GM21367 (cell line): ENCODE data around the gene SLC36A2.
A peak's percentile ranks its signal among the peaks of the same experiment; 100 is the strongest.

Source experiments
- ATAC-seq: cut with Tn5 transposase; IDR thresholded peaks from one replicate; pipeline ENCODE4 v1.9.1; 2021; ENCODE audit not compliant: unreplicated experiment

Gene SLC36A2

GRCh38 chr5:151284392-151284967 is 62.9 kb downstream of the SLC36A2 start:
- no peak for ATAC-seq

DNA sequence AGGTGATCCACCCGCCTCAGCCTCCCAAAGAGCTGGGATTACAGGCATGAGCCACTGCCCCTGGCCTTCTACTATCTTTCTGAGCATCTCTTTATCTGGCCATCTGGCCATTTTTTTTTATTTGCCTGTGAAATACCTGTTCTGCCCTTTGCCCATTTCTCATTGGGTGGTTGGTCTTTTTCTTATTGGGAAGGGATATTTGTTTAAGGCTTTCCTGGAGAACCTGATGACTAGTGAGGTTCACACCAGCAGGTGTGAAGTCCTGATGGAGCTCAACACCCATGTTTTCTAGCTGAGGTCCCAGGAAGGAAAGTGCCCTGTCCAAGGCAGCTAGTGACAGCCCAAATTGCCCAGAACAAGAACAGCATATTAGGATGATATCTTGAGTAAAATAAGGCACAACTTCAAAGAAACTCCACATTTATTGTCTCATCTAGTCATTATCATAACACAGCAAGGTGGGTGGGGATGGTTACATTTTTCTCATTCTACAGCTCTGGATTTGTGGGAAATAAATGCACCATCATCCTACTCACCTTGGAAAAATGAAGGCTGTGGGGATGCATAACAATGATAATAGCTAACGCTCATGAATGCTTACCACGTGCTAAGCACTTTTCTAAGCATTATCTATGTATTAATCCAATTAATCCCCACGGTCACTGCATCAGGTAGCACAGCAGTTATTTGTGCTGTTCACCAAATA is 64.1 kb downstream of the SLC36A2 start:
- no peak for ATAC-seq

- no peak for ATAC-seq
Observed at GRCh38 chr5:151281001-151281639, 66.2 kb downstream of the SLC36A2 start.

GRCh38 chr5:151280443-151280842 is 66.9 kb downstream of the SLC36A2 start:
- no peak for ATAC-seq

- ATAC-seq = no peak
Observed at GRCh38 chr5:151278845-151279244, 68.5 kb downstream of the SLC36A2 start.

GRCh38 chr5:151275803-151276202 is 71.6 kb downstream of the SLC36A2 start:
- ATAC-seq = no peak

GRCh38 chr5:151274666-151275065 is 72.7 kb downstream of the SLC36A2 start:
- no peak for ATAC-seq

DNA sequence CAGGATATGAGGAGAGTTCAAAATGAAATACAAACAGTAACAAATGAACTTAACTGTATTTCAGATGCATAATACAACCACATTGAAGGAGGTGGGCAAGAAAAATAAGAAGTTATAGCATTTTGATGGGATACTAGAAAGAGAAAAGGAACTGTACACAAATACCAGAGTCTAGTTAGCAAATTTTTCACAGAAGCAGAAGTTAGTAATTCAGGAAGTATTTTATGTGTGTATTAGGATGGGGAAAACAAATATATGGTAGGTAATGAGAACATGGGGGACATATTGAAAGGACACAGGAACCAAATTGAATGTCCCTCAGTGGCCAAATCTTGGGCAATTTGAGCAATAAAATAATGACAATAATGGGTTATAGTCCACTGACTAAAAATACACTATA is 76.0 kb downstream of the SLC36A2 start:
- ATAC-seq = no peak

DNA sequence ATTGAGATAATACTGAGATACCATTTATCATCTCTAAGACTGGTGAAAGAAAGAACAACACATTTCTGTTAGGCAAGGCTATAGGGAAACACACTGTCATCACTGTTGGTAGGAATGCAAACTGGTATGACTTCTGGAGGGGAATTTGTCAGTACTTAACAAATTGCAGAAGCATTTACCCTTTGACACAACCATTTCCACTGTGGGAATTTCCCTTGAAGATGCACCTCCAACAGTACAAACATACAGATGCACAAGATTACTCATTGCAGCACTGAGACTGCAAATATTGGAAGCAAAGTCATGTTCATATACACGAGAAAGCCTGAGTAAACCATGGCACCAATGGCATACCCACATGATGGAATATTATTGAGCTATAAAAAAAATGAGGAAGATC is 76.8 kb downstream of the SLC36A2 start:
- ATAC-seq = peak; percentile 87

DNA sequence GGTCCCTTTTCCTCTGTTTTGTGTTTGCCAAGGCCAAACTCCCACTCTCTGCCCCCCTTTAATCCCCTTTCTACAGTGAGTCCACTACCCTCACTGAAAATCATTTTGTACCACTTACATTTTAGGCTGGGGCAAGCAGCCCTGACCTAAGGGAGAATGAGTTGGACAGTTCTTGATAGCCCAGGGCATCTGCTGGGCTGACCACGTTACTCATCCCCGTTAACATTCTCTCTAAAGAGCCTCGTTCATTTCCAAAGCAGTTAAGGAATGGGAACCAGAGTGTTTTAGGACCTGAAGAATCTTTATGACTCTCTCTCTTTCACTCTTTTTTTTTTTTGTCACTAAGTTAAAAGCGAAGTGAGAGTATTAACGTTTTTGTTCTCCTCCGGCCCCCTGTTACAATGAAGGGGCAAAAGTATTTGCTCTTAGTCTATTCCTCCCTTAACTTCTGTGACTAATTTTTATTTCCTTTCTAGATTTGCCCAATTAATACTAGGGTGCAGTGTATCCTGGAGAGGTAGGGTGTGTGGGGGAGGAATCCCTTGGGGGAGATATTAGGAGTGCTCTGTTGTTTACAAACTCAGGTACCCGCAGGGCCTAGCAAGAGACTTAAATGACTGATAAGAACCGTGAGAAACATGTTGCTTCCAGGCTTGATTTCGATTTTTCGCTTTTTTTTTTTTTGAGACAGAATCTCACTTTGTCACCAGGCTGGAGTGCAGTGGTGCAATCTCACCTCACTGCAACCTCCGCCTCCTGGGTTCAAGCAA is 79.7 kb downstream of the SLC36A2 start:
- no peak for ATAC-seq
